ENCODE data around the gene SLC38A10.

GRCh38 chr17:81323411-81323868 lies 28.3 kb upstream of the SLC38A10 start:
- TF ChIP-seq POLR2A (IDR thresholded peaks at IDR 0.05; ENCODE audit: low read length) (no peak), GATA1 (IDR thresholded peaks at IDR 0.05; ENCODE audit: low read depth, low read length) (no peak)
